ENCODE measurements around the gene THAP5. TPM values are rescaled to one million over a fixed set of nuclear protein-coding genes. Genes with fewer than 3 reads are reported as not detected.

The THAP5 gene
- polyA plus RNA-seq, 1 of the 3 experiments (the other 2 are of a cell fraction): 4.2 TPM

- H3K4me3 ChIP-seq (ENCODE audit: low read depth in 2 of 2, low read length in 1 of 2): no peak overlapping the region
- CTCF ChIA-PET: no interaction called here
- no peaks in the 10 kb centered on the region for H3K4me1 ChIP-seq (ENCODE audit: control insufficient read depth in 1 of 2, insufficient read depth in 2 of 2, low read depth in 1 of 2, low read length in 1 of 2)
- no peak overlapping the region for H3K4me2 ChIP-seq
- POLR2A ChIA-PET: no interaction called here
- H3F3A ChIP-seq (replicated peaks; ENCODE audit: insufficient read depth): peaks cover 17% of the 10 kb centered on the region
- no peaks in the 10 kb centered on the region for H3K9me3 ChIP-seq
- no peak overlapping the region for H3K27ac ChIP-seq (ENCODE audit: low read depth in 2 of 2, low read length in 1 of 2)
- peaks cover 34% of the 10 kb centered on the region for H3K79me2 ChIP-seq (ENCODE audit: insufficient read depth)
- H3K9me2 ChIP-seq: no peaks in the 10 kb centered on the region
- TF ChIP-seq PBX3 (IDR thresholded peaks at IDR 0.05) (no peak), FOSL2 (IDR thresholded peaks at IDR 0.05; ENCODE audit: borderline replicate concordance, low read depth) (no peak), POLR2AphosphoS5 (IDR thresholded peaks at IDR 0.05; ENCODE audit: low read depth, low read length) (no peak)
- DNase-seq: no peak
- H4K20me1 ChIP-seq (ENCODE audit: insufficient read depth): no peaks in the 10 kb centered on the region
- H2AFZ ChIP-seq (ENCODE audit: low read depth): no peak overlapping the region
- H3K9ac ChIP-seq: no peak overlapping the region
- no peaks in the 10 kb centered on the region for H3K27me3 ChIP-seq (ENCODE audit: insufficient read depth)
- peaks cover 63 to 76% of the 10 kb centered on the region in 2 experiments for H3K36me3 ChIP-seq (replicated peaks in 1 of 2; ENCODE audit: control insufficient read depth in 1 of 2, insufficient read depth in 2 of 2, low read length in 1 of 2)
- WGBS (ENCODE audit: low lambda C conversion rate): 90% methylated on average over 3 of the region's 3 CpGs
Observed at GRCh38 chr7:108515013-108515412, 54.5 kb downstream of the THAP5 start.

Other genes starting within 250 kb of the THAP5 start
- 1.1 and 5.1 TPM in 2 replicates for gene NRCAM, start 113.3 kb downstream of the THAP5 start, polyA plus RNA-seq (2012; rRNA removed)
- gene PNPLA8, start 43.6 kb downstream of the THAP5 start, polyA plus RNA-seq (2012; rRNA removed): 7.2 and 9.8 TPM in 2 replicates
- 6.4 and 6.6 TPM in 2 replicates for gene DNAJB9, start 168 bp upstream of the THAP5 start, polyA plus RNA-seq (2012; rRNA removed)